Right lobe of liver (tissue), 6 donors: ENCODE data around the gene MAP3K5. TPM values are rescaled to one million over a fixed set of nuclear protein-coding genes. Genes with fewer than 3 reads are reported as not detected.
A peak's percentile ranks its signal among the peaks of the same experiment; 100 is the strongest.

Experiments
- ATAC-seq, 4 donors: fragments of 200-7000 bp; cut with Tn5 transposase; one replicate each; pipeline ENCODE4 v1.9.1; 2020; ENCODE audit warnings: mild to moderate bottlenecking in 4 of 4, moderate library complexity in 4 of 4
- DNase-seq, 3 donors: peaks; one replicate each; pipeline ENCODE4 v3.0.0-alpha.2; 2020
- H3K27ac ChIP-seq, 3 donors: fragments of 200-600 bp; one replicate each; pipeline ENCODE4 v1.8.0; 2022
- H3K27me3 ChIP-seq, 2 donors: fragments of 200-600 bp; one replicate each; pipeline ENCODE4 v1.8.0; 2022
- H3K36me3 ChIP-seq, 4 donors: fragments of 200-600 bp; sonication (generic) in 1 of 4; one replicate each; pipeline versions ENCODE4 v1.5.1 to v1.8.0; 2017 to 2022; ENCODE audit warnings: control low read depth in 1 of 4
- H3K4me1 ChIP-seq, 4 donors: fragments of 200-600 bp; sonication (generic) in 1 of 4; one replicate each; pipeline versions ENCODE4 v1.5.1 to v1.8.0; 2017 to 2022; ENCODE audit warnings: control low read depth in 1 of 4
- H3K4me3 ChIP-seq, 3 donors: fragments of 200-600 bp; one replicate each; pipeline ENCODE4 v1.8.0; 2022
- H3K9me3 ChIP-seq, 4 donors: fragments of 200-600 bp; sonication (generic) in 1 of 4; one replicate each; pipeline versions ENCODE4 v1.5.1 to v1.8.0; 2017 to 2022; ENCODE audit warnings: control low read depth in 1 of 4
- POLR2A ChIP-seq: fragments of 450-650 bp; IDR thresholded peaks from one replicate; pipeline ENCODE4 v1.6.1; 2017; ENCODE audit warnings: antibody characterized with exemption, mild to moderate bottlenecking
- WGBS: methylation state at CpG from one replicate; pipeline ENCODE4 v1.1.6; 2018; ENCODE audit warnings: low coverage, low lambda C conversion rate; ENCODE audit not compliant: insufficient coverage; ENCODE audit errors: missing lambda C conversion rate; 5-methylcytosine and 5-hydroxymethylcytosine counted together
- intact Hi-C, 2 donors: fragments of 100-400 bp; cut with DNase I; formaldehyde crosslinking; loops; one replicate each; pipeline versions ENCODE4 v1.11.2 to v1.14.1; 2022
- total RNA-seq, 6 experiments: library from RNA; depleted of rRNA in 2 of 6; stranded (reverse); fragments of >200 nt in 2 of 6; fragmentation: NEBNext Ultra II Directional in 3 of 6; extraction: Animal tissue kit (Norgen Biotek cat#: 25700) in 3 of 6; gene quantifications; one replicate each; pipeline versions ENCODE4 v1.1.0 to v1.2.4, GENCODE V29; 2016 to 2023
- TF ChIP-seq, protein P1 (sequence below), 4 donors: fragments of 200-600 bp in 3 of 4; fragments of 450-650 bp in 1 of 4; IDR thresholded peaks; one replicate each; pipeline versions ENCODE4 v1.5.1 to v1.8.0; 2016 to 2022; ENCODE audit warnings: antibody characterized with exemption in 4 of 4, mild to moderate bottlenecking in 2 of 4
- donor health status: DM: no; HTN: yes; CAD: no.
- donor health status: DM: no; HTN: no; CAD: no.
- donor health status: DM: no; HTN: no; CAD: no.
- donor health status: DM: no; HTN: yes; CAD: no.
- donor health status: DM: no; HTN: yes; CAD: no.

MAP3K5 gene
- total RNA-seq, 6 experiments from 2014 or later, result 5.0 to 10.4 (median 6.9) TPM

DNA sequence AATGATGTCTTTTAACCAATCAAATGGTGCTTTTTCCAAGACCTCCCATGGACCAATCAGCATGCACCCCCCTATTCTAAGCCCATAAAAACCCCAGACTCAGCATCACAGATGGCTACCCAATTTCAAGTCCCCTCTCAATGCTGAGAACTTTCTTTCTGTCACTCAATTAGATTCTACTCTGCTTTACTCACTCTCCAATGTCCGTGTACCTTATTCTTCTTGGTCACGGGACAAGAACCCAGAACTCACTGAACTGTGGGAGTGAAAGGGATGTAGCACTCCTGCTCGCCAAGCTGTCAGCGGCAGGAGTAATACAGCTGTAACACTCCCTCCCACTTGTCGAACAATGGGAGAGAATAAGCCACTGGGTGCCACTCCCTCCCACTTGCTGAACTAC is 221.2 kb downstream of the MAP3K5 start:
- H3K36me3 ChIP-seq, result no peaks in the 10 kb centered on the region
- no peak for DNase-seq
- no peak for ATAC-seq

DNA sequence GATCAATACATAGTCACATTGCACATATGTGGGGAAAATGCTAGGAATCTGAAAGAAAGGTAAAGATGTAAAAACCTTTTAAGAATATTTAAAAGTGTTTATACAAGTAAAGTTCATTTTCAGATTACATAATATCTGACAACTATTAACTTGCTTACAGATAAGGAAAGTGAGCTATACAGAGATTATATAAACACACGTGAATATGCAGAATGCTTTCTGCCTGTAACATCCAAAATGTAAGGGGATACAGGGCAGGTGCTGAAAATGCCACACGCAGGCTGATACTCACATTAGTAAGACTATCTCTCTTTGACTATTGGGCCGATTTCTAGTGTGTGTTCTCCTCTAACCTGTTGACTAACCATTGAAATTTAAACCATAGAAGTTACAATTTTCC is 224.1 kb downstream of the MAP3K5 start:
- intact Hi-C loops, result no loop called here
- WGBS, result 46% methylated on average over 3 of the region's 3 CpGs
- no peak overlapping the region for H3K4me3 ChIP-seq

More for the DNA sequence above, 221.2 kb downstream of the MAP3K5 start:
- peaks cover 0 to 11% (median 0%) of the 10 kb centered on the region in 4 donors for H3K9me3 ChIP-seq
- H3K27me3 ChIP-seq, result no peaks in the 10 kb centered on the region
- H3K4me1 ChIP-seq, result peaks cover 0 to 8% (median 0%) of the 10 kb centered on the region in 4 donors
- no peak for TF ChIP-seq POLR2A
- TF ChIP-seq, protein P1, sequence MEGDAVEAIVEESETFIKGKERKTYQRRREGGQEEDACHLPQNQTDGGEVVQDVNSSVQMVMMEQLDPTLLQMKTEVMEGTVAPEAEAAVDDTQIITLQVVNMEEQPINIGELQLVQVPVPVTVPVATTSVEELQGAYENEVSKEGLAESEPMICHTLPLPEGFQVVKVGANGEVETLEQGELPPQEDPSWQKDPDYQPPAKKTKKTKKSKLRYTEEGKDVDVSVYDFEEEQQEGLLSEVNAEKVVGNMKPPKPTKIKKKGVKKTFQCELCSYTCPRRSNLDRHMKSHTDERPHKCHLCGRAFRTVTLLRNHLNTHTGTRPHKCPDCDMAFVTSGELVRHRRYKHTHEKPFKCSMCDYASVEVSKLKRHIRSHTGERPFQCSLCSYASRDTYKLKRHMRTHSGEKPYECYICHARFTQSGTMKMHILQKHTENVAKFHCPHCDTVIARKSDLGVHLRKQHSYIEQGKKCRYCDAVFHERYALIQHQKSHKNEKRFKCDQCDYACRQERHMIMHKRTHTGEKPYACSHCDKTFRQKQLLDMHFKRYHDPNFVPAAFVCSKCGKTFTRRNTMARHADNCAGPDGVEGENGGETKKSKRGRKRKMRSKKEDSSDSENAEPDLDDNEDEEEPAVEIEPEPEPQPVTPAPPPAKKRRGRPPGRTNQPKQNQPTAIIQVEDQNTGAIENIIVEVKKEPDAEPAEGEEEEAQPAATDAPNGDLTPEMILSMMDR (IDR thresholded peaks at IDR 0.05), result no peak
- intact Hi-C loops, result no loop called here
- WGBS, result no CpG with 5 or more reads among the region's 5 CpGs
- H3K4me3 ChIP-seq, result no peak overlapping the region
- H3K27ac ChIP-seq, result no peak overlapping the region

DNA sequence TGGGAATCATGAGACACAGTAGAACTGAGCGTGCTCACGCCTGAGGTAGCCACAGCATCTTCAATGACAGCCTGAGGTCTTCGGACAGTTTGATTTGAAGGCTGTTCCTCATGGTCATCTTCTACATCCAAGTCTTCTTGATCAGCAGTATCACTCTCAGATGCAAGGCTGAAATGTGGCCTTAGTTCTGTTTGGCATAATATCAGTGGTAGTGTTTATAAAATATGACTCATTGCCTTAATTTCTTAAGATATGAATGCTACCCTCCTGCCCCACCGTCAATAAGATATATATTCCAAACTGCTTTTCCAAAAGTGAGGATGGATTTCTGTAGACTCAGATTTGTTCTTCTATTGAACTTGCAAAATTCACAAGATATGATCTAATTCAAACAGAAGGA is 224.6 kb downstream of the MAP3K5 start:
- intact Hi-C loops, result no loop called here
- TF ChIP-seq, protein P1 (IDR thresholded peaks at IDR 0.05), result no peak
- no peak for TF ChIP-seq POLR2A
- ATAC-seq (no peak), DNase-seq (no peak)
- no peak overlapping the region for H3K27ac ChIP-seq
- H3K36me3 ChIP-seq, result no peaks in the 10 kb centered on the region
- H3K4me1 ChIP-seq, result peaks cover 0 to 8% (median 0%) of the 10 kb centered on the region in 4 donors
- no peaks in the 10 kb centered on the region for H3K27me3 ChIP-seq
- no peak overlapping the region for H3K4me3 ChIP-seq
- 69% methylated on average over 2 of the region's 4 CpGs for WGBS
- peaks cover 0 to 11% (median 0%) of the 10 kb centered on the region in 4 donors for H3K9me3 ChIP-seq

More for the DNA sequence above, 224.1 kb downstream of the MAP3K5 start:
- Histone ChIP-seq H3K9me3 (peaks cover 0 to 11% (median 0%) of the 10 kb centered on the region in 4 donors), H3K4me1 (peaks cover 0 to 8% (median 0%) of the 10 kb centered on the region in 4 donors), H3K27ac (no peak overlapping the region), H3K27me3 (no peaks in the 10 kb centered on the region), H3K36me3 (no peaks in the 10 kb centered on the region)
- ATAC-seq (peak; percentile 36 to 51 (median 44)), DNase-seq (no peak)
- TF ChIP-seq POLR2A, result no peak
- TF ChIP-seq, protein P1 (IDR thresholded peaks at IDR 0.05), result no peak

DNA sequence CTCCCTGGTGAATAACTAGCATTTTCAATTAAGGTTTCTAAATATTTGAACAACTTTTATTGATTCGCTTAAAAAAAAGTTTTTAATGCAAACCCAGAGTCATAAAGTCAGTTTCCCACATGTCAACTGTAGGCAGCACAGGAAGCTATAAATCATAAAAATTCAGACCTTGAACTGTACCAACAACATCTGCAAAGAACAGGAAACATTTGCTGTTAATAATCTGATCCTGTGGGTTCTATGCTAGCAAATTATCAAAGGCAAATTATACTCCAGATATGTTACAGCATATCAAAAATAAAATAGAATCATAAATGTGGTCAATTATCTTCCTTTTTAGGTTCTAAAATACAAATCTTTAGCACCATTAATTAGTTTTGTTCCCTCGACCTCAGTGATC is 225.4 kb downstream of the MAP3K5 start:
- 57% methylated on average over 2 of the region's 2 CpGs for WGBS
- H3K27ac ChIP-seq, result no peak overlapping the region
- H3K27me3 ChIP-seq, result no peaks in the 10 kb centered on the region
- ATAC-seq (no peak), DNase-seq (no peak)
- intact Hi-C loops, result no loop called here
- H3K4me3 ChIP-seq, result no peak overlapping the region
- no peaks in the 10 kb centered on the region for H3K36me3 ChIP-seq
- TF ChIP-seq, protein P1 (IDR thresholded peaks at IDR 0.05), result no peak
- TF ChIP-seq POLR2A, result no peak
- H3K4me1 ChIP-seq, result peaks cover 0 to 8% (median 0%) of the 10 kb centered on the region in 4 donors
- H3K9me3 ChIP-seq, result peaks cover 0 to 11% (median 0%) of the 10 kb centered on the region in 4 donors
